ENCODE data around the gene MBP.

GRCh38 chr18:77046409-77046808 is 86.2 kb downstream of the MBP start:
- TF ChIP-seq NFRKB (IDR thresholded peaks at IDR 0.05) (no peak), FOXM1 (IDR thresholded peaks at IDR 0.05; ENCODE audit: borderline replicate concordance) (no peak), SUZ12 (IDR thresholded peaks at IDR 0.05) (no peak), BHLHE40 (IDR thresholded peaks at IDR 0.05; ENCODE audit: borderline replicate concordance) (no peak), HDGF (IDR thresholded peaks at IDR 0.05; ENCODE audit: borderline replicate concordance) (no peak), ARNT (IDR thresholded peaks at IDR 0.05) (no peak), FOXA1 (IDR thresholded peaks at IDR 0.05) (no peak)
